RPMI7951 (cell line): ENCODE results near the gene SCAMP2. TPM values are rescaled to one million over a fixed set of nuclear protein-coding genes. Genes with fewer than 3 reads are reported as not detected.

Source experiments
- DNase-seq: peaks from one replicate; pipeline ENCODE4 v3.0.0-alpha.2; 2012; ENCODE audit warnings: low read depth
- total RNA-seq: library from RNA; depleted of rRNA; stranded (reverse); fragments of >200 nt; shearing (Covaris generic); gene quantifications from 2 replicates; pipeline ENCODE4 v1.2.3, GENCODE V29; 2014

Gene SCAMP2
- total RNA-seq, 1 experiment from 2014 or later, result 31.4 TPM

DNA sequence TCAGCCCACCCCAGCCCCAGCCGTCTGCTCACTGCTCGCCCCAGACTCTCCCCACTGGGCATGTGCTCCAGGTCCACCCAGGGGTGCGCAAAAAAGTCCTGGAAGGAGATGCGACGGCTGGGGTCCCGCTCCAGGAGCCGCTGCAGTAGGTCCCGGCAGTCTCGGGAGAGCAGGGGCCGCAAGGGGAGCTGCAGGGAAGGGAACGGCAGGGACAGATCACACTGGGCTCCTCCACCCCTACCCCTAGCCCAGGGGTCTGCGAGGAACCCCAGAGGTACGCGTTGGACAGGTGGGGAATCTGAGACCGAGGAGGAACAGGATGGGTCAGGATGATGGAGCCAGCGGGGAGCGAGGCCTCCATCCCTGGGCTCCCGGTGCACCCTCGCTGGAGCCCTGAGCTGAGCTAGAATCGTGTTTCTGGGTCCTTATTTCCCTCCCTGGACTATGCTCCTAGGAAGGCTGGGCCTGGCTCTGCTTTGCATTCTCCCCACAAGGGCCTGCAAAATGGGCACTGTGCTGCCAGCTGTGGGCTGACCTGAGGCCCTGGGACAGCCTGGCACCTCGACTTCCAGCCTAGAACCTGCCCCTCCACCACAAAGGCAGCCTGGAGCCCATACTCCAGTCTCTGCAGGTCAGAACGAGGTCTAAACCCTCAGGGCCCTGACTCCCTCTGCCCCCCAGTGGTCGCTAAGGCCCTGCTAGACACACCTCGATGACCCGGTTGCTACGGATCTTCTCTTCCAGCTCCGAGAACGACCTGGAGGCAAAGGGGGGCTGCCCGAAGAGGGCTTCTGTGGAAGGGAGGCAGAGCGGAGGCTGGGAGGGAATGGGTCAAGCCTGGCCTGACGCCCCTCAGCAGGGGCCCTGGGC lies 33.4 kb downstream of the SCAMP2 start:
- DNase-seq, result no peak

DNA sequence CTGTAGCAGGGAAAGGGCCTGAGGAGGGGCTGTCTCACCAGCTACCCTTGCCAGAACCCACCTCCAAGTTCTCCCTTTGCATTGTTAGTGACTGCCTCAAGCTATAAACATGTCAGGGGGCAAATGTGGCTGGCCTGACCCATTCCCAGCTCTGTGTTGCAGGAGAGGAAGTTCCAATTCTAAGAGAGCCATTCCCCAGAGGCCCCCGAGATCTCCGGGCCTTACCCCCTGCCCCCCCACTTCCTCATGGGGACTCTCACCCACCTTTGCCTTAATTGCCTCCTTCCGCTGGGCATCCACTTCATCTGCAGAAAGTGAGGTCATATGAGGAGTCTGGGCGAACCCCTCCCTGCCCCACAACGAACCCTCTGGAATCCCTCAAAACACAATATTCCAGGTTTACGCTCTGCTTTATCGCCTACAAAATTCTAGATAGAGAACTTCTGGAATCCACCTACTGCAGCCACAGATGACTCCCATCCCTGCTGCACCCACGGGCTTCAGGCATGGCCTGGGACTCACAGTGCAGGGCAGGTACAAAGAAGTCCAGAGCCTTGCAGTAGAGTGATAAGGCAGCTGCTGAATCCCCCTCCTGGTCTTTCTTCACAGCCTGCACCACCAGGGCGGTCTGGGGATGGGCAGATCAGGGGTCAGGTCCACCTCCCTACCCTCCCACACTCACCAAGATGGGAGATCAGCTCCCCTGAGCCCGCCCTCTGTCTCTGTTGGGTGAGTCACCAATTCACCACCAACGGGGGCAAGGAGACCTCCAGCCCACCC lies 34.2 kb downstream of the SCAMP2 start:
- DNase-seq, result no peak

DNA sequence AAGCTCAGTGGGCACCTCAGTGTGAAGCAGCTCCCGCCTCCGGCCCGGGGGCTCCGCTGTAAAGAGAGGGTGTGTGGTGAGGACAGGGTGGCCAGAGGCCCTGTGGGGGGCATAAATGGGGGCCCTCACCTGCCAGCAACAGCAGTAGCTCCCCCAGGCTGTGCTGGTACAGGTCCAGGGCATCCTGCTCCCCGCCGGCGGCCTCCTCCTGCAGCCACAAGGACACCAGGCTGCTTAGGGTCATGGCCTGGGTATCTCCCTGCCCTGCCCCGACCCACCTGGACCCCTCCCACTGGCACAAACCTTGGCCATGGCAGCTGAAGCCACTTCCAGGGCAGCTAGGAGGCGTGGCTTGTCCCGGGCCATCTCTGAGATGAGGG lies 35.0 kb downstream of the SCAMP2 start:
- DNase-seq, result no peak

DNA sequence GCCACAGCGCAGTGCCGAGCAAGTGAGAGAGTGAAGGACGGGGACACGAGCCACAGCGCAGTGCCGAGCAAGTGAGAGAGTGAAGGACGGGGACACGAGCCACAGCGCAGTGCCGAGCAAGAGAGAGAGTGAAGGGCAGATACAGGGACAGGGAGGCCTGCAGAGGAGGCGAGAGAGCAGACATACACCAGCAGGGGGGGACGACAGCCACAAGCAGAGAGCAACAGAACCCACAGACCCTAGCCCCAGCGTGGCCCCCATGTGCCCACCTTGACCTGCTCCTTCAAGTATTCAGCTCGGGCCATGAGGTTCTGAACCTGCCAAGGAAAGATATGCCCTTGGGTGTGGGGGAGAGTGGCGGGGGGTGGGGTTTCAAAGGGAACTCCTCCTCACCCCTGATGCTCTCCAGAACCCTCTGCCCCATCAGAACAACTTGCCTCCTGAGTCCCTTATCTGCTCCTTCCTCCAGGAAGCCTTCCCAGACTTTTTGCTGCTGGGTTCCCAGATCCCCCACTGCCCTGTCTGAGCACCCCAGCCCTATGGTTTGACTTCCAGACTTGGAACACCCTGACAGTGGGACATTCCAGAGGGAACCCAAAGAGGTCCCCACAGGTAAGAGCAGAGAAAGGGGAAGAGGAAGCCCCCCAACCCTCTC lies 35.6 kb downstream of the SCAMP2 start:
- no peak for DNase-seq

DNA sequence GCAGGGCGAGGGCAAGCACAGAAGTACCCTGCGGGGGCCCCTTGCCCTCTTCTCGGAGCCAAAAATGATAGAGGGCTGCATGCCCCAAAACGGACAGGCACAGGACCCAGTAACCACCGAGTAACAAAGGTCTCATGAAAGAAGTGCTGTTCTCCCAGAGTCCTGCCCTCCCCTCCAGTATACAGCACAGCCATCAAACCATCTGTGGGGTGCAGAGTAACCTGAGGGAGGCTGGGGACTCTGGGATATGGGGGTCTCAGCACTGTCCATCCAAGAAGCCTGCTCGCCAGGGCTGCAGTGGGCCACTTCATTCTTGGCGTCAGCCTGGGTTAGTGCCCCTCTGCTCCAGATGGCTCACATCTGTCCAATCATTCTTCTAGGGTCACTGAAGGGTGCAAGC lies 36.3 kb downstream of the SCAMP2 start:
- DNase-seq, result no peak

DNA sequence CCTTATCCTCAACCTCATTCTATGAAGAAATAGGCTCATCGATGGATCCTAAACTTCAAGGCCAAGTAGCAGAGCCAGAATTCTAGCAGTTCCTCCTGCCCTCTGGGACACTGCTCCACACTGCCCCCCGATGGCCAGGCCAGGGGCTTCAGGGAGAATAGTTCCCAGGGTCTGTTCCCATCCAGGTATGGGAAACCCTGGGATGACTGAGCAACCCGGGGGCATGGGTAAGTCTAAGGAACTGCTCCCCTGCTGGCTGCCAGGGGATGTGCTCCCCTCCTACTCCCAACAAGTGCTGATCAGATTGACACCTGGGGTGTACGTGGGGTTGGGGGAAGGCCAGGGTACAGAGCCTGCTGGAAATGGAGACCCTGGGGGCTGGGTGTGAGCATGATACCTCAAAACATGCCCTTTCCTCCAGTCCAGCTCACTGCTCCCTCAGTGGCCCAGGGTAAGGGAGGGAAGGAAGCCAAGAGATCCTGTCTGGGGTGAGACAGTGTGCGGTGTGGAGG lies 37.8 kb downstream of the SCAMP2 start:
- peak; percentile 47 for DNase-seq

DNA sequence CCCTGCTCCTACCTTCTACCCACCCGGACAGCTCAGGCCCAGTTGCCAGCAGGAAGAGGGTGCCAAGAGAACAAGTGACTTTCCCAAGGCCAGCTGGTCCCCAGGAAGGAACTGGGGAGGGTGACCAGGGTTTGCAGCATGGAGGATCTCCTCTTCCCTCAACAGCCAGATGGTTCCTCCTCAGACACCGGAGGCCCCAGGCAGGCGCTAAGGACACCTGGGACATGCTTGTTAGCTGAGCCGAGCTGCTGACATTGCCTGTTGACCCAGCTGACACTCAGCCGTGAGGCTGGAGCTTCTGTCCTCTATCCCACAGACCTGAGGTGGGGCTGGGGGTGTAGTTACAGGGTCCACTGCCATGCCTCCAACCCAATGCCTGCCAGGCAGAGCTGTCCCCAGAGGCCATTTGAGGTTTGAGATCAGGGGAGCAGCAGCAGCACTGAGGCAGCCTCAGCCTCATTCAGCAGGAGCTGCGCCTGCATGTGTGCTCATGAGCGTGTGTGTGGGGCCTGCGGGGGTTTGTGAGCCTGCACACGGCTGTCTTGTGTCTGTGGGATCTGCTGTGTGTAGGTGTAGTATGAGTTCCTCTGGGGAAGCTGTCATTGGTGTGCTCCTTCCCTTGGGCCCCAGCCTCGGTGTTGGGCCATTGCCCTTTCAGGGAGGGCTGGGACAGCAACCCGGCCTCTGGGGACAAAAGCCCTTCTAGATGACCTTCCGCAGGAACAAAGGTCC lies 39.6 kb downstream of the SCAMP2 start:
- DNase-seq, result no peak

DNA sequence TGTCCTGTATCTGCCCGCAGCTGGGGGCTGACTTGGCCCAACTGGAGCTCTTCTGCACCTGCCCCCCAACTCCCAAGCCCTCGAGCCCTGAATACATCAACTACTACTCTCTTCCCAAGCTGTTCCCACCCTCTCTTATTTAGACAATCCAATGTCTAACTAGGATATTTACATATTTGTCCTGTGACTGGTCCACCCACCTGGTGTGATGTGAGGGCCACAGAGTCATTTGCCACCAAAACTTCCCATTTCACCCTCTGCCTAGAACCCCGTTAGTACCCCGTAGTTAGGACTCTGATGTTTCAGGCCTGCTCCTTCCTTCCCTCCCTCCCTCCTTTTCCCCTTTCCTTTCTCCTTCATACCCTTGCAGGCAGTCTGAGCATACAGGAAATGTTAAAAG lies 40.3 kb downstream of the SCAMP2 start:
- no peak for DNase-seq

DNA sequence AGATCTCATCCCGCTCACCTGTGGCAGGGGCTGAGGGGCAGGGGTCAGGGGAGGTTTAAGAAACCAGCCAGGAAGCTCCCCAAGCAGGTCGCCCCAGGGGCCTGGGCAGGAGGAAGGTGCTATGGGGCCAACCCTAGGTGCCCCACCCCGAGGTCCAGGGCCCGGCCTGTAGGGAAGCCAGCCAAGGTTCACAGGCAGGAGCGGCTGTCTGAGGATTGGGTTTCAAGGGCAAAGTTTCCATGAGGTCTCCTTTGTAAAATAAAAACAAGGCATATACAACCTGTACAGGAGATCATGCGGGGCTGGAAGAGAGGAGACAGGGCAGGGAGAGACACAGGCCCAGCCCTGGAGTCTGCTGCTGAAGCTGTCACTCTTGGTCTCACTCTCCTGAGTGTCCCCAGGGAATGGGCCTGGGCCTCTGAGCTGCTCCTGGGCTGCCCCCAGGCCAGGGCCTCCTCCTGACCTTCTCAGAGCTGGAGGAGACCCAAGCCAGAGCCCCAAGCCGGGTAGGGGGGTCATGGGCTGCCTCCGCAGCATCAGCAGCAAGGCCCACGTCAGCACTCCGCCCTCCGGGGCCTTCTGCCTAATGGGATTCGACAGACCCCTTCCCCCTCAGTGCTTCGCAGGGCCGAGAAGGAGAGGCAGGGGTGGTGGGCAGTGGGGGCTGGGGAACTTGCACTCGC lies 41.2 kb downstream of the SCAMP2 start:
- no peak for DNase-seq

DNA sequence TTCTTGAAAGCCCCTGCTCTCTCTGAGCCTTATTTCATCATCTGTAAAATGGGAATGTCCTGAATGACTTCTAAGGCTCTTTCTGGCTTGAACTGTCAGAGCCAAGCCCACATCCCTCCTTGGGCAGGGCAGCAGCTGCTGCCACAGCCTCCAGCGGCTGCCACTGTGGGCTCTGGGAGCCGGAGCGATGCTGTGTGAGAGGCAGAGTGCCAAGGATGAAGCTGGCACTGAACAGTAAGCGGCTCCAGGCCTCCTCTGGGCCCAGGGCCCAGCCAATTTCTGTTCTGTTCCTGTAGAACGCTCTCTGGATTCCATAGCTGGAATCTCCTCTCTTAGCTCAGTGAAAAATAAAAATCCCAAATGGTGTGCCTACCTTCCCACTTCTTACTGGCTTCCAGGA lies 42.3 kb downstream of the SCAMP2 start:
- no peak for DNase-seq

DNA sequence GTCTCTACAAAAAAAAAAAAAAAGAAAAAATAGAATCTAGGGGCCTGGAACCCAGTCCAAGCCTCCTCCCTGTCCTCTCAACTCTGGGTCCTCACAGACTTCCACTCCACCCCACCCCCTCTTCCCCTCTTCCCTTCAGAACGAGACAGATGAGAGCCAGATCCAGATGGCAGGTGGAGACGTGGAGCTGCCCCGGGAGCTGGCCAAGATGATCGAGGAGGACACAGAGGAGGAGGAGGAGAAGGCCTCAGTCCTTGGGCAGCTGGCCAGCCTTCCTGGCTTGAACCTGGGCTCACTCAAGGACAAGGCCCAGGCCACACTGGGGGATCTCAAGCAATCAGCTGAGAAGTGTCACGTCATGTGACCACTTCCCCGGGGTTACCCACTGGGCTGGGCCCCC lies 43.2 kb downstream of the SCAMP2 start:
- DNase-seq, result no peak

DNA sequence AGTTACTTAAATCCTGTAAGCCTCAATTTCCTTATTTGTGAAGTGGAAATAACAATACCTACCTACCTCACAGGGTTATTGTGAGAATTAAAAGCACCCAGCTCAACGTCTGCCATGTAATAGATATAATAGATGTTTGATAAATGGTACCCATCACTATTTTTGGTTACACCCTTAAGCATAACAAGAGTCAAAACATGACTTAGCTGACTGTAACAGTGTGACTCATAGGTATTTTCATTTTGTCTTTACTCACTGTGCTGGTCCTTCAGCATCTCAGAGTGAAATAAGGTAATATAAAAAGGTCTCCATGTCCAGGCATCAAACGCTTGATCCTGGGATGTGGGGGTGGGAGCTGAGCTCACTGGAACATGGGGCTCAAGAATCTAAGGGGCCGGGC lies 43.7 kb downstream of the SCAMP2 start:
- no peak for DNase-seq

DNA sequence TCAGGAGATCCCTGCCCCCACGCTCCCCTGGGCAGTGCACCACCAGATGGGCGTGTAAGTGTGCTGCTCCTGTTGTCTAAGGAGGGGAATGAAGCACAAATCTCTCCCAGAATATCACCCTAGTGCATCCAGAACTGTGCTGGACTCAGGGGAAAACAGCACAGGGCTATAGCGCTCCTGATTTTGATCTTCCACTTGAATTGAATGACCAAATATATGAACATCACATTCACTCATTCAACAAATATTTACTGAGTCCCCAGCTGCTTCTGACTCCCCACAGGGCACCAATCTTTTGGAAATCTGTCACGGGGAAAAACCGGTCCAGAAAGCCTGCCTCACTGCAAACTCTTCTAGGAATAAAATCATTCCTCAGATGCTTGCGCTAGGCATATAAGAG lies 44.3 kb downstream of the SCAMP2 start:
- no peak for DNase-seq

DNA sequence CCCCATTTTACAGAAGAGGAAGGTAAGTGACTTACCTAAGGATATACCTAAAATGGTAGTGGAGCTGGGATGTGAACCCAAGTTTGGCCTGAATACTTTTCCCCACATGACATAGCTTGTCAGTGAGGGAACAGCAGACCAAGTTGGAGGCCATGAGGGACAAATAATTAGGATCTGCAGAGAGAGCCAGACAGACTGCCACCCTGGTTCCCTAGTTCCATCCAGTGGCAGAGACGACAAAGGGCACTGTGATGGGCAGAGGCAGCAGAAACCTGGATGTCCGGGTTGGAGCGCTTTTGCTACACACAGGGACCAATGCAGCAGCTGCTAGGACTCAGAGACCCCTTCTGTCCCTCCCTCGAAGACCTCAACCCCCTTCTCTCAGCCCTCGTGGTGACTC lies 45.6 kb downstream of the SCAMP2 start:
- DNase-seq, result no peak

DNA sequence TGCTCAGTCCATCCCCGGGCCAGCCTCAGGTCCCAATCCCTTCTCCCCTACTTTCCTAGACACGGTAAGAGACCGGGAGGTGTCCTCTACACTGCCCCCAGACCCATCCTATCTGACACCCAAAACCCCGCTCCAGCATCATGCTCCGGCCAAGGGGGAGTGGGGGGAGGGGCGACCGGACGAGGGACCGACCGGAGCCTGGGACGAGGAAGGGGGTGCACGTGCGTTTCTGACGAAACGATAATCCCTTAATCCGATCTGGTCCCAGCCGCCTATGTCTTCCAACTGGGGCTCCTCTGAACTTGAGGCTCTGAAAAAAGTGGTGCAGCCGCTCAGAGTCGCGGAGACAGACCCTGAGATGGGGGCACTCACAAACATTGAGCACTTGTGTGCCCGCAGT lies 46.2 kb downstream of the SCAMP2 start:
- DNase-seq, result no peak

DNA sequence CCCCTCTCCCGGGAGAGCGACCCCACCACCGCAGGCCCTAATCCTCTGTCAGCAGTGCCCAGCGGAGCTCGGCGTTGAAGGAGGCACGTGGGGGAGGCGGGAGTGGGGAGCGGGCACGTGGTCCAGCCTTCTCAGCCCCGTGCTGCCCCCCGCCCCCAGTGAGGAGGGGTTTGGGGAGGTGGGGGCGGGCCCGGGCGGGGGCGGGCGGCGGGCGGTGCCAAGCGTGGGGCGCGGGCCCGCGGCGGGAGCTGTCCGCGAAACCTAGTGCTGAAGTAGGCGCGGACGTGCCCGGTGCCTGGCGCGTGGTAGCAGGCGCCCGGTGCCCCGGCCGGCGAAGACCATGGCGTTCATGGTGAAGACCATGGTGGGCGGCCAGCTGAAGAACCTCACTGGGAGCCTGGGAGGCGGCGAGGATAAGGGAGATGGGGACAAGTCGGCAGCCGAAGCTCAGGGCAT lies 46.8 kb downstream of the SCAMP2 start, which contains the start of gene CPLX3:
TSS of gene CPLX3 (plus strand) at position 264 of the 456 bp plus-strand sequence. CDS start at position 341, 77 bp downstream.
- no peak for DNase-seq

DNA sequence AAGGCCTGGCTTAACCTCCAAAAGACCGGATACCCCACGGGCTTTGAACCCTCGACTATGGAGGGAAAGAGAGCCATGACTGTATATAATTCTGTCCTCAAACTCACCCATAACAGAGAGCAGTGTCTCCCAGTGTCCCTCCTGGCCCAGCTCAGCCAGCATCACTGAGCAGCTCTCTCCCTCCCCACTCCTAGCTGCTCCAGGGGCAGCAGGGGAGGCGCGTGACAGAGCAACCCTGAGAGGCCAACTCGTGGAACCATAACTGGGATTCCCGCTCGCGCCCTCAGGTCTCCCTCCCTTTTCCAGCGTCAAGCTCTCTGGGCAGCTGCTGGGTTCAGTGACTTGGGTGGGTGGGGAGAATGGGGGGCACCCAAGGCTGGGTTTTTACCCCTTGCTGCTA lies 47.3 kb downstream of the SCAMP2 start:
- no peak for DNase-seq

DNA sequence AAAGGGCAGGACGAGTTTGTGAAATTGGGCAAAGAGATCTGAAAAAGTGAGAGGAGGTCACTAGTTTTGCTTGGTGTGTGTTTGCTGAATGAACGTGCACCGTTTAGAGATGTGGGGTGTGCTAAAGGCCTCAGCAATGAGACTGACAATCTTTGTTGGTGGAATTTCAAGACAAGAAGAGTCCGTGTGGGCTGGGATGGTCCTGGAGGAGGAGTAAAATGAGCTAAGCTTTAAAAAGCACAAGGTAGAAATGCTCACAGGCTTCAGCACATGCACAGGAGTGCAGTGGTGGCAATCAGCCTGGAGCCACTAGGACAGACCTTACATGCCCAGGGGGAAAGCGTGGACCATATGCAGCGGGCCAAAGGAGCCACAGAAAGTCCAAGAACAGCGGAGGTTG lies 48.2 kb downstream of the SCAMP2 start:
- no peak for DNase-seq

DNA sequence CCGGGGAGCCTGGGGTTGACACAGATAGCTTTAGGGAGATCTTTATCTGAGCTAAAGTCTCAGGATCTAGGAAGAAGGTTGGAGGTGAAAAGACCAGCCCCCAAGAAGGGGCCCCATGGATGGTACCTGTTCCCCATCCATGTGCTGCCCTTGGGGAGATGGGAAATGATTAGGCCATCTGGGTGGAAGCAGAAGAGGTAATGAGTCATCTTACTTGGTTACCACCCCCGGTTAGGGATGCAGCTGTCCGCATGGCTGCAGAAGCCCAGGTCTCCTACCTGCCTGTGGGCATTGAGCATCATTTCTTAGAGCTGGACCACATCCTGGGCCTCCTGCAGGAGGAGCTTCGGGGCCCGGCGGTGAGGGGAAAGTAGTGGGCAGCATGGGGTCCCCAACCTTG lies 49.8 kb downstream of the SCAMP2 start:
- DNase-seq, result no peak

DNA sequence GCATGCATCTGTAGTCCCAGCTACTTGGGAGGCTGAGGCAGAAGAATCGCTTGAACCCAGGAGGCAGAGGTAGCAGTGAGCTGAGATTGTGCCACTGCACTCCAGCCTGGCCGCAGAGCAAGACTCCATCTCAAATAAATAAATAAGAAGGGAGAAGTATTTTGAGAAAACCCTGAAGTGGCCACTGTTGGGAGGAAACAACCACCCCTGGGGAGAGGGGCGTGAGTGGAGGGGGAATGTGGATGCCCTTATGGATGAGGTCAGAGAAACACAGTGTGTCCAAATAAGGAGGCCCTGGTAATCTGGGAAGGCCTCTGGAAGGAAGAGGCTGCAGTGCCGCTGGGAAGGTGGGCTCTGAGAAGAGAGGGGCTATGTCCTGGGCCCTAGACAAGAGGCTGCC lies 50.9 kb downstream of the SCAMP2 start:
- no peak for DNase-seq

DNA sequence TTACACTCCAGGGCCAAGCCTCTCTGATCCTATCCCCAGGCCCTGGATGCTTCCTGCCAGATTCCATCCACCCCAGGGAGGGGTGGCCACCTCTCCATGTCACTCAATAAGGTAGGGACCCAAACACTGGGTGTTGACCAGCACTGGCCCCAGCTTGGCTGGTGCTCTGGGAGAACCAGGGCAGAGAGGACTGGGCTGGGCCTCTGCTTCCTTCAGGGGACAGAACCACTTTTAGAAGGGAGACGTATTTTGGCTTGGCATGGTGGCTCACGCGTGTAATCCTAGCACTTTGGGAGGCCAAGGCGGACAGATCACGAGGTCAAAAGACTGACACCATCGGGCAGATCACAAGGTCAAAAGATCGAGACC lies 51.4 kb downstream of the SCAMP2 start:
- DNase-seq, result no peak
